HL-60/S4 treated with phorbol 12-myristate 13-acetate at 8.2 ng/mL for 4 days and 3 days (cell line): ENCODE data around the gene ADD1.

Experiments used
- in situ Hi-C: fragments of 300-500 bp; cut with MboI; formaldehyde crosslinking; loops from 2 replicates; pipeline ENCODE4 v1.15.0; 2022; ENCODE audit warnings: low sequenced_read_pairs

ADD1 gene

DNA sequence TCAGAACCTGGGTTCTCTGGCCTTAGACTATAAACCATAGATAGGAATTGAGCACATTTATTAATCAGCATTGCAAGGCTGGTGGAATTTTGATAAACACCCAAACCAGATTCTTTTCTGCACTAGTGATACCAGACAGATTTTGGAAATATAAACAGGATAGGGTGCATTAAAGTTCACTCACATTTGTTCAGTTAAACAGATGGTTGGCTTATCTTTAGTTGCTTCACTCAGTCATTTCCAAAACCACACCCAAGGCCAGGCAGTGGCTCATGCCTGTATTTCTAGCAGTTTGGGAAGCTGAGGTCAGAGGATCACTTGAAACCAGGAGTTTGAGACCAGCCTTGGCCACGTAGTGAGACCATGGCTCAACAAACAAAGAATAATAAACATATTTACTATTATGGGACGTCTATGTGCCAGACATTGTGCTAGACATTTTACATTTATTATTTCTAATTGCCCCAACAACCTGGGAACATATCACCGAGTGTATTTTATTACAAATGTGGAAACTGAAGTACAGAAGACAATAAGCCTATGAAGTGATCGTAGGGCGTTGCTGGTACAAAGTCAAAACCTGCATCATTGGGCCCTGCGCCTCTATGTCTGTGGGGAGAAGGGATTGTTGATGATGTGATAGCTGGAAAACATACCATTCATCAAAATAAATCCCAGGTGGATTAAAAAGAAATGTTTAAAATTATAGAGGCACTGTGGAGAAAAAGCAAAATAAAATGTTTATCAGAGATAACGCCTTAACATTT, 15.0 kb downstream of the ADD1 start:
- in situ Hi-C loops, result no loop called here

GRCh38 chr4:2859514-2859913, 15.9 kb downstream of the ADD1 start:
- in situ Hi-C loops, result no loop called here

DNA sequence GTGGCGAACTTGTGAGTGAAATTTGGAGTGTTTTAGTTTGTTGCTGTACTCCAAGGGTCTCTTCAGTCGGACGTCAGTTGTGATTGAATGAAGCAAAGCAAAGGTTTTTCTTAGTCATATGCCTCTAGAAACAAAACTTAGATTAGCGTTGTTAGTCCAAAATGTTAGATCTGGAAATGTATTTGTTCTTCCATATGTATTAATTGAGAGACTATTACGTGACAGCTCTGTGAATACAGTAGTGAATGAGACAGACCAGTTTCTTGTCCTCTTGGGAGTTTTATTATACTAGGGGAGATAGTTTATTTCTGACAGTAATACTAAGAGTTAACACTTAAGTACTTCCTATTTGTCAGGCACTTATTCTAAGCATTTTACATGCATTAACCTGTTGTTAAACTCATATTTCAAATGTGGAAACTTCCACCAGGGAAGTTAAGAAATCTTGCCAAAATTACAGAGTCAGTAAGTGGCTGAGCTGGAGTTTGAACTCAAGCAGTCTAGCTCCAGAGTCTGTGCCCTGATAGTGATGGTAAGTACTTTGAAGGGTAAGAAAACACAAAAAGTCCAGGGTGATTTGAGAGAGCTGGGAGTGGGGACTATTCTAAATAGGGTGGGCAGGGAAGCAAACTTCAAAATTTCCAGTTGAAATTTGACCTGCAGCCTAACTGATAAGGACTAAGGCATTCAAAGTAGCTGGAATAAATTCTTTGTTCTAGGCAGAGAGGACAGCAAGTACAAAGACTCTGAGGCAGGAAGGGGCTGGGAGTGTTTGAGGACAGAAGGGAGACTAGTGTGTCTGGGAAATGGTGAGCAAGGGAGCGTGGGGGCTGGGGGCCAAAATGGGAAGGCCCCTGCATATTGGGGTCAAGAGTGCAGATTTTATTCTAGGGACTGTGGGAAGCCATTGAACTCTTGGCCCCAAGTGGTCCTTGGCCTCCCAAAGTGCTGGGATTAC, 17.0 kb downstream of the ADD1 start:
- in situ Hi-C loops, result no loop called here

GRCh38 chr4:2861631-2862436, 18.2 kb downstream of the ADD1 start:
- in situ Hi-C loops, result no loop called here

DNA sequence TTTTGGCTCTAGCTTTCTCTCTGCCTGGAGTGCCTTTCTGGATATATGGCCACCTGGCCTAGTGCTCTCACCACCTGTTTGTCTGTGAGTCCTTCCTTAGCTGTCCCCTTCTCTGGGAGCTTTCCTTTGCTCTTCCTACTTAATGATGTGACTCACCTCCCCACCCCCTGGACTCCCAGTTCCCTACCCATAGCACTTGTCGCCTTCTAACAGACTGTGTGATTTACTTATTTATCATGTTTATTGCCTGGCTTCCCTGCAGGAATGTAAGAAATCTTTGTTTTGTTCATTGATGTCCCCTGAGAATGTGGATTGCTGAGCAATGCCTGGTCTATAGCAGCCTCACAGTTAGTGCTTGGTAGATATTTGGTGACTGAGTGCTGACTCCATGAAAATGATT, 18.9 kb downstream of the ADD1 start:
- in situ Hi-C loops, result no loop called here

DNA sequence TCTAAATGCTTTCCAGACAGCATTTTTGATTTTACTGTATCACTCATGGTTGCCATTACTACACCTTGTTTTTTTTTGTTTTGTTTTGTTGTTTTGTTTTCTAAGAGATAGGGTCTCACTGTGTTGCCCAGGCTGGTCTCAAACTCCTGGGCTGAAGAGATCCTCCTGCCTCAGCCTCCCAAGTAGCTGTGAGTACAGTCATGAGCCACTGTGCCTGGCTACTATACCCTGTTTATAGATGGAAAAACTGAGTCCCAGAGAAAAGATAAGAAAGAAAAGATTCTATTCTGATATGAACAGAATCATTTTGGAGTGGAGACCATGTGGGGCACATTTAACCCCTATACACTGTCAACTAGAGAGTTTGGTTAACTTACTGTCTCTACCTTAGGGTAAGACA, 20.0 kb downstream of the ADD1 start:
- in situ Hi-C loops, result no loop called here

DNA sequence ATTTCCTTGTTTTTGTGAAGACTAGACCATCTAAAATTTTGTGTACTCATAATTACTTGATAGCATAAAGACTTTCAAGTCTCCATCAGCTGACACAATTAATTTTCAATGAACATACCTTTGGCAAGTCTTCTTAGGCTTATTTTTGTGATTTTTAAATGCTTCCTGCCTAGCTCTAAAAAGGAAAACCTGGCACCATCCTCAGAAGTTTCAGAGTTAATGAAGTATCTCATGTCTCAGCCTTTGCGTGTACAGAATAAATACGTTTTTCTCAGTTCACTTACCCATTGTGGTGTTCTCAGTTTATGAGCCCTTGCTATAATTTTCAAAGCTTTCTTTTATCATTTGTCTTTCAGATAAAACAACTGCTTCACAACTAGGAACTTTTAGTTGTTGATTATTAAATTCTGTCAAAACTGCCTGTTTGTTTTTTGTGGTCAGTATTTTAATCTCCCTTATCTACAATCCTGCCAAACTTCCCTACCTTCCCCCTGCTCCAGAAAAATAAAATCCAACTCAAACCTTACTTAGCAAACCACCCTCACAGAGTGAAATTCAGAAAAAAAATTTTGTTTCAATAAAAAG, 21.6 kb downstream of the ADD1 start:
- in situ Hi-C loops, result no loop called here

- in situ Hi-C loops, result no loop called here
Measured at GRCh38 chr4:2866160-2866861, 22.7 kb downstream of the ADD1 start.

DNA sequence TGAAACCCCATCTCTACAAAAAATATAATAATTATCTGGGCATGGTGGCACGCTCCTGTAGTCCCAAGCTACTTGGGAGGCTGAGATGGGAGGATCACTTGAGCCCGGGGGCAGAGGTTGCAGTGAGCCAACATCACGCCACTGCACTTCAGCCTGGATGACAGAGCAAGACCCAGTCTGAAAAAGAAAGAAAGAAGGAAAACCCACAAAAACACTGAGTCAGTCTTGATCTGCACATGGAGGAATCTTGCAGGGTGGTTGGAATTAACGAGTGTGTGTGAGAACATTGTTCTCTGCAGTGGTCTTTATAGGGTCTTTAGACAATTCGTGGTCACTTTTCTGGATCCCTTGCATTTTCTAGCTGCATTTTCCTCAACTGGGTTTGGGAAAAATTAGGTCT, 23.2 kb downstream of the ADD1 start:
- in situ Hi-C loops, result no loop called here

DNA sequence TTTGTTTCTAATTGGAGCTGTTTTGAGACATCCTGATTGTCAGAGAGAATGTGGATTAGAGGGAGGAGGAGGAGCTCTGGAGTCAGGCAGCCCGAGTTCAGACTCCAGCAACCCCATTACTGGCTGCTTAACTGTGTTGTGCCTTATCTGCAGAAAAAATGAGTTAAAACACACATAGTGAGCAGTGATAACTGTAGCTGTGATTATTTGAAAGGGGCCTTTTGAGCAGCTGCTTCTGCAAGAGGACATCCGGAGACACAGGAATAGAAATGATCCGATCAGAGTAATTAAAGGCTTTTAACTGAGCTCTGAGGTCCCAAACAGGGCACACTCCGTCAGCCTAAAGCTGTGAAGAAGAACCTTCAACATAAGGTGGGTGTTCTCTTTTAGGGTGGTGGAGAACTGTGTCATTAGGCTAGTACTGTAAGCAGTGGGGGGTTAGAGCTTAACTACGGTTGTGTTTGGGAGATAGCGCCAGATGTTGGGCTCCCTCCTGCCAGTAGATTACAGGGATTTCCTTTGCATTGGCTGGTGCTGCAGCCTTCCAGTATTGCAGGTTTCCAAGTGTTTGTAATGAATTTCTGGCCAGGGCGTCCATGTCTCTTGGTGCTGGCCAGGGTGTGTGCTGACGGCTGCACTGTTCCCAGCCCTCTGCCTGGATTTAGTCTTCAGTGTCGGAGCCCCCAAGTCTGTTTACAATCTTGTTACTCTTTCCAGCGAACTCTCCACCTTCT, 24.3 kb downstream of the ADD1 start:
- in situ Hi-C loops, result no loop called here

GRCh38 chr4:2868877-2869487, 25.3 kb downstream of the ADD1 start:
- in situ Hi-C loops, result no loop called here

GRCh38 chr4:2869659-2870058, 26.0 kb downstream of the ADD1 start:
- in situ Hi-C loops, result no loop called here

GRCh38 chr4:2870082-2870481, 26.4 kb downstream of the ADD1 start:
- in situ Hi-C loops, result no loop called here

GRCh38 chr4:2871466-2871865, 27.8 kb downstream of the ADD1 start:
- in situ Hi-C loops, result no loop called here

GRCh38 chr4:2871911-2872310, 28.3 kb downstream of the ADD1 start:
- in situ Hi-C loops, result no loop called here

GRCh38 chr4:2873329-2873728, 29.7 kb downstream of the ADD1 start:
- in situ Hi-C loops, result no loop called here

DNA sequence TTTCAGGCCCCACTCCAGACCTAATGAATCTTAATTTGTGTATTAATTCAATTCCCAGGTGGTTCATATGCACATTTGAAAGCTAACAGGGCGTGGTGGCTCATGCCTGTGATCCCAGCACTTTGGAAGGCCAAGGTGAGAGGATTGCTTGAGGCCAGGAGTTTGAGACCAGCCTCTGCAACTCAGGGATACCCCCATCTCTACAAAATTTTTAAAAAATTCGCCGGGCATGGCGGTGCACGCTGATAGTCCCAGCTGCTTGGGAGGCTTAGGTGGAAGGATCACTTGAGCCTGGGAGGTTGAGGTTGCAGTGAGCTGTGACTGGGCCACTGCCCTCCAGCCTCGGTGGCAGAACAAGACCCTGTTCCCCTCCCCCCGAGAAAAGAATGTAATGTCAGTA, 31.2 kb downstream of the ADD1 start:
- in situ Hi-C loops, result no loop called here

- in situ Hi-C loops, result no loop called here
Measured at GRCh38 chr4:2875556-2875955, 31.9 kb downstream of the ADD1 start.

DNA sequence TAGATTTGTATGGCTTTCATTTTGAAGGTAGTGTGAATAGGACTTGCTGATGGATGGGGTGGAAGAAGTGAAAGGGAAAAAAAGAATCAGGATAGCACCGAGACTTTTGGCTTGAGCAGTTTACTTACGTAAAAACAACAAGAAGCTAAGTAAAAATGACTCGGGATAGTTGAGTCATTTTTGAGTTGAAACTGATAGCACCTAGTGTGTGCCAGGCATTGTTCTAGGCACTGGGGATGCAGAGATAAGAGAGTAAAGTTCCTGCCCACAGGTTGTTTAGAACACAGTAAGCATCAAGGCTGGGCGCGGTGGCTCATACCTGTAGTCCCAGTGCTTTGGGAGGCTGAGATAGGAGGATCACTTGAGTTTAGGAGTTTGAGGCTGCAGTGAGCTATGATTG, 34.7 kb downstream of the ADD1 start:
- in situ Hi-C loops, result no loop called here
